HL-60/S4 (cell line): ENCODE results near the gene TFAP2D.

Experiments used
- in situ Hi-C: fragments of 300-500 bp; cut with MboI; formaldehyde crosslinking; loops from 2 replicates; pipeline ENCODE4 v1.14.3; 2022; ENCODE audit warnings: low sequenced_read_pairs

The TFAP2D gene

GRCh38 chr6:50718566-50718965, 5.2 kb downstream of the TFAP2D start:
- in situ Hi-C loops, result no loop called here

DNA sequence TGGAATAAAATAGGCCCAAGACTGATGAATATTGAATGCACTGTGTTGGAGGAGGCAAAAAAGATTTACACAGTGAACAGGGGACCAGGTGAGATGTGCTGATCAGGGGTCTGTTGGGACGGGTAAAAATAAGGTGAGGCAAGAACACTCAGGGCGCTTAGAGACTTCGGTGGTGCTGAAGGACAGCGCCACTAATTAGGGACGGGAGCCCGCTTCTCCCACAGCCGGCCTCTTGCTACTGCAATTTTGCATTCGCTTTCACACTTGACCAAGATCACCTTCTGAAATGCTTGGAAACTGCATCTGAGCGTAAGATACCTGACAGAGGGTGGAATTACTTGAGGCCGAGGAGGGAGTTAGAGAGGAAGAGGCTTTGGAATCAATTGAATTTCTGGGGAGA, 7.3 kb downstream of the TFAP2D start:
- in situ Hi-C loops, result no loop called here

GRCh38 chr6:50721978-50722377, 8.7 kb downstream of the TFAP2D start:
- in situ Hi-C loops, result no loop called here

- in situ Hi-C loops, result no loop called here
Measured at GRCh38 chr6:50722829-50723554, 9.7 kb downstream of the TFAP2D start.

- in situ Hi-C loops, result no loop called here
Measured at GRCh38 chr6:50724381-50725124, 11.2 kb downstream of the TFAP2D start.

- in situ Hi-C loops, result no loop called here
Measured at GRCh38 chr6:50734488-50734887, 21.2 kb downstream of the TFAP2D start.

GRCh38 chr6:50742161-50742560, 28.8 kb downstream of the TFAP2D start:
- in situ Hi-C loops, result no loop called here

DNA sequence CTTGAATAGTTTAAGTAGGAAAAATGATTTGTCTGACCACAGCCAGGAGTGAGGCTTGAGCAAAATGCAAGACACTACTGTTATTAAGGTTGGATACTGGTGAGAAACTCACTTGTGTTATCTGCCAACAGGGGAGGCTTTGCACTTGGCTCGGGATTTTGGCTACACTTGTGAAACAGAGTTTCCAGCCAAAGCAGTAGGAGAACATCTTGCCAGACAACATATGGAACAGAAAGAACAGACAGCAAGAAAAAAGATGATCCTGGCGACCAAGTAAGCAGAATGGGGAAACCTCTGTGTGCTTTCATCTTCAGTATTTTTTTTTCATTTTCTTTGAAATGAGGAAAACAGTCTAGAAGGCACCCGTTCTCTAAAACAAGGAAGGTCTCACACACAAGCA, 31.6 kb downstream of the TFAP2D start:
- in situ Hi-C loops, result no loop called here

DNA sequence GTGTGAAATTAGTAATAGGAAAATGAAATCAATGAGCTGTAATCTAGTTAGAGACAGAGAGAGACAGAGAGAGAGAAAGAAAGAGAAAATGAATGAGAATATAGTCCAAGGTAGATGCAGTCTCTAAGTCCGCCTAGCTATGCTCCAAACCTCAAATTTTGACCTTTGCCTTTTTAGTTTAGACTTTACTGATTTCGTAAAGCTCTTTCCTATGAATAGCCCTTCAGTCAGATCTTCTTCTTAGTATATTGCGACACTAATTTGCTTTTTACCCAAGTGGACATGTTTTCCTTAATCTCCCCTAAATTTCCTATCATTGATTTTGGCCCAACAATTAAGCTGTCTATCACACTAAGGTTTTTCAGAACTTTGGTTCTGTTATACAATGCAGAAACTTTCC, 49.5 kb downstream of the TFAP2D start:
- in situ Hi-C loops, result no loop called here

- in situ Hi-C loops, result no loop called here
Measured at GRCh38 chr6:50778696-50779095, 65.4 kb downstream of the TFAP2D start.

DNA sequence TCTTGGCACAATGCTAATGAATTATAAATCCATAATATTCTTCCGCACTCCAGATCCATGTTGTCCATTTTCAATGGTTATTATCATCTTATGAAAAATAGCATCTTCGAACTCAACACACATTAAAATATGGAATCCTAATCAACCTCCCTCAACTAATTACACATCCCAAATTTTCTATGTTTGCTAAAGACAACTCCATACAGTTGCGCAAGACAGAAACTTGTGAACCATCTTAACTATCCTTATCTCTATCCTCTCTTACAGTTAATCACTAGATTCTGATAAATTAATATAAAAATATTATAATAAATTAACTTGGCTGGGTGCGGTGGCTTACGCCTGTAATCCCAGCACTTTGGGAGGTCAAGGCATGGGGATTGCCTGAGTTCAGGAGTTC, 67.1 kb downstream of the TFAP2D start:
- in situ Hi-C loops, result no loop called here

GRCh38 chr6:50785921-50786320, 72.6 kb downstream of the TFAP2D start:
- in situ Hi-C loops, result no loop called here

- in situ Hi-C loops, result no loop called here
Measured at GRCh38 chr6:50791900-50792508, 78.7 kb downstream of the TFAP2D start.

GRCh38 chr6:50792771-50793170, 79.4 kb downstream of the TFAP2D start:
- in situ Hi-C loops, result no loop called here

DNA sequence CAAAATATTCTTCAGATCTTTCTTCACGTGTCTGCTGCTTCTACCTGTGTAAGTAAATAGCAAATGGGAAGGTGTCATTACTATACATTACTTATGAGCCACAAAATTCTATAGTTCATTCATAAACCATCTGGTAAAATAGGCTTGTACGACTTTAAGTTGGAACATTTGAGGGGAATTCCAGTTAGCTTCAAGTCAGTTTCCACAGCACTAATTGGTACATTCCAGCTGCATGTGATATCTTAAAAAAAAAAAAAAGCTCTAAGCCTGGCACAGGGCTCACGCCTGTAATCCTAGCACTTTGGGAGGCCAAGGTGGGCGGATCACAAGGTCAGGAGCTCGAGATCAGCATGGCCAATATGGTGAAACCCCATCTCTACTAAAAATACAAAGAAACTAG, 82.2 kb downstream of the TFAP2D start:
- in situ Hi-C loops, result no loop called here

- in situ Hi-C loops, result no loop called here
Measured at GRCh38 chr6:50804283-50804682, 91.0 kb downstream of the TFAP2D start.

DNA sequence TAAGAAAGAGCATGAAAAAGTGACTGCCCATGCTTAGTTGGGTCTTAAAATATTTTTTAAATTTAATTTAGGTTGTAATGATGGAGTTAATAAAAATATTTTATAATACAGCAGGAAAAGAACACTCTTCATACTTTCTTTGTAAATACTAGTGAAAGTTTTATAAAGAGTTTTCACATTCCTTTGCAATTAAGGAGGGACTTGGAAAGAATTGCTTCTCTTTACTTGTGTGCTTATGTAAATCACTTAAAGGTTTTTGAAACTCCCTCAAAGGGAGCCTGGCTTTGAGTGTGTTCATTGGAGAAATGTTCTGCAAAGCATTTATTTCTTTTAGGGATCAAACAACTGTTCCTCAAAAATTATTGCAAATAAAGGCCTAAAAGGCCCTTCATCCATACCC, 93.7 kb downstream of the TFAP2D start:
- in situ Hi-C loops, result no loop called here

DNA sequence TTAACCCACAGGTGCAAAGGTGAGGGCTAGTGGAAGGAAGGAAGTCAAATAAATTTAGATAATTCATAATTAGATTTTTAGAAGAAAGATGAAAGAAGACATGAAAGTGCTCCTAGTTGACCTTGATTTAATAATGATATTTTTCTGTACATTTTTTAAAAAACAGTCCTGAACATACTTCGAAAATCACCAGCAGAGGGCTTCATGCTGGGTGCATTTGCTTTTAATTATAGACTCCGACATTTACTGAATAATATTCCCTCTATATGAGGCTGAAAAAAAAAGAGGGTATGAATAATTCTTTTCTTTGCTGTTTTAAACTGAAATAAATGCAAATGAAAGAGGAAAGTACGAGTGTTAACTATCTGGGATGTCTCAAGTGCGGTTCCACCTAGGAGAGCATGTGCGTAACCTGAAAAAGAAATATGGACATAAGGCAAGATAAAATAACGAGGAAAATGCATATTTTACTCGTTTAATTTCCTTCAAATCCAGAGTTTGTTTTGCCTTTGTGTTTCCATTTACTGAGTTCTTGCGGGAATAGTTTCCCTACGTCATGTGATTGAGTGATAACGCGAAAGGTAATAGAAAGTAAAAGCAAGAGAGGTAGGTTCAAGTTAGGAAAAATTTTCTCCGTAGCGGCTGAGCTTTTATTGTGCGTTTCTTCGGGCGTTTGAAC, 102.2 kb downstream of the TFAP2D start:
- in situ Hi-C loops, result no loop called here

DNA sequence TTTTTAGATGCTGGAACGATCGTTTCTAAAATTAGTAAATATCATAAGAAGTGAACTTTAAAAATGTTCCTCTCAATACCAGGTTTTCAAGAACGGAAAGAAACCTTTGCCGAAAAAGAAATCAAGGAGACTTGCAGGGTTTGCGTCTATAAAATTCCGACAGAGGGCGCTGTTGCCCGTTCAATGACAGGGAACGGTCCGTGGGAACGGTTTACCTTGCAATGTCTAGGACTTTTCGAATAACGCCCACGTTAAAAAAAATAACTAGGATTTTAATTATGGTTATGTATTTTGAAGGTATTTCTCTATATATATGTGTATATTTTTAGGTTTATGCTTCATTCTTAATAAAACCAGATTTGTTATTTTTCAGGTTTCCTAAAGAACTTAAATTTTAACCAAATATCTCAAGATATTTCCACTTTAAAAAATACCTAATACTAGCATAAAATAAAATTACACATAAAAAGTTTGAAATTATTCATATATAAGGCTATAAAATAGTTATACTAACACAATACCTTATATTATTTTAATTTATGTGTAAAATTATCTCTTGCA, 102.9 kb downstream of the TFAP2D start:
- in situ Hi-C loops, result no loop called here

- in situ Hi-C loops, result no loop called here
Measured at GRCh38 chr6:50816947-50817645, 103.8 kb downstream of the TFAP2D start.

DNA sequence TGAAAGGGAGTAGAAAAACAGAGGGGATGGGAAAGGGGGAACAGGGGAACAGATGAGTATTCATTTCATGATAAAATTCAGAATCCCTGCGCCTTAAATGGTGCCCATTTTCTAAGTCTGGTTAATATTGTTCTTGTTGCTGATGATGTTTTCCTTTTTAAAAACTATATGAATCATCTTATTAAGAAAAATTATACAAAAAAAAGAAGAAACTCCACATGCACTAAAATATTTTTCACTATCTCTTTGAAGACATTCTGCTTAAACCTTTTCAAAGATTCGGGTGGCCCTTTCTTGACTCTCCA, 104.3 kb downstream of the TFAP2D start:
- in situ Hi-C loops, result no loop called here
